MCF 10A (cell line): Measurements from ENCODE around the gene DNM3. TPM values are rescaled to one million over a fixed set of nuclear protein-coding genes. Genes with fewer than 3 reads are reported as not detected.

Experiments
- BruUV-seq: library from RNA; stranded (reverse); fragments of 400-500 nt; replicated peaks from 2 replicates; lab custom pipeline; 2021; lab: Mats Ljungman, UMichigan
- CTCF ChIA-PET: fragments of 300-600 bp; sonication (Branson Sonifier 250); formaldehyde crosslinking; extraction: SDS; loops from one replicate; lab custom pipeline; 2021; ENCODE audit warnings: antibody characterized with exemption, inconsistent platforms; lab: Yijun Ruan, JAX
- POLR2A ChIA-PET: fragments of 300-600, 350-650 bp; sonication (Branson Sonifier 250); formaldehyde crosslinking; extraction: SDS; loops from one replicate; lab custom pipeline; 2020; ENCODE audit warnings: antibody characterized with exemption, inconsistent platforms; lab: Yijun Ruan, JAX
- DNase-seq: peaks from one replicate; pipeline ENCODE4 v3.0.0-alpha.2; 2018; ENCODE audit not compliant: unreplicated experiment
- H3K27ac Mint-ChIP-seq: one replicate; pipeline ENCODE4 v1.8.0; 2022; ENCODE audit warnings: mild to moderate bottlenecking, low read depth, mixed read lengths; ENCODE audit not compliant: unreplicated experiment
- H3K27me3 Mint-ChIP-seq: one replicate; pipeline ENCODE4 v1.8.0; 2022; ENCODE audit warnings: mixed read lengths; ENCODE audit not compliant: insufficient read depth, unreplicated experiment
- H3K36me3 Mint-ChIP-seq: one replicate; pipeline ENCODE4 v1.8.0; 2022; ENCODE audit warnings: mild to moderate bottlenecking, moderate library complexity, mixed read lengths; ENCODE audit not compliant: insufficient read depth, unreplicated experiment
- H3K4me1 Mint-ChIP-seq: one replicate; pipeline ENCODE4 v1.8.0; 2022; ENCODE audit warnings: mixed read lengths; ENCODE audit not compliant: insufficient read depth, unreplicated experiment
- H3K4me3 Mint-ChIP-seq: one replicate; pipeline ENCODE4 v1.8.0; 2022; ENCODE audit warnings: mild to moderate bottlenecking, moderate library complexity, mixed read lengths; ENCODE audit not compliant: unreplicated experiment
- H3K9me3 Mint-ChIP-seq: one replicate; pipeline ENCODE4 v1.8.0; 2022; ENCODE audit warnings: mixed read lengths; ENCODE audit not compliant: unreplicated experiment
- intact Hi-C: fragments of 100-400 bp; cut with micrococcal nuclease; formaldehyde crosslinking; loops from 2 replicates; pipeline ENCODE4 v1.14.1; 2022
- total RNA-seq: library from RNA; stranded (reverse); gene quantifications from 2 replicates; pipeline ENCODE4 v1.2.3, GENCODE V29; 2022
- TF ChIP-seq, protein P1 (sequence below): fragments of 200-600 bp; IDR thresholded peaks from one replicate; pipeline ENCODE4 v1.8.0; 2022; ENCODE audit warnings: antibody characterized with exemption, mild to moderate bottlenecking; ENCODE audit not compliant: unreplicated experiment

Gene DNM3
- total RNA-seq, 1 experiment from 2014 or later: 0.68 TPM

DNA sequence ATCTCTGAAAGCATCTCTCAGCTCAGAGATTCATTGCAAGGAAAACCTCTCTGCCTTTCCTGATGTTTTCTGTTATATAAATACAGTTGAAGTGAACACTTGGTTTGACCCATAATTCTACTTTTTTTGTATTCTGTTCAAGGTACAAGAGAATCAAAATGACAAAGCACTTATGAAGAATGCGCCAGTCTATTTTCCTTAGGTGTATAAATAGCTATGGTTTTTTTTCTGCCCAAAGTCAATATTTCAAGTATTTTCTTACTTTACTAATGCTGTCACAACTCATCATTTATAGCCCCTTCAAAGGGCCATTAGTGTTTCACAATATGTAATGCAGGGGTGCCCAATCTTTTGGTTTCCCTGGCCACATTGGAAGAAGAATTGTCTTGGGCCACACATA, 436.7 kb downstream of the DNM3 start:
- ChIA-PET CTCF (interaction anchor here (1.0 kb wide), 1 partner anchor 117 kb away, joined by 5 read pairs; no protein-coding TSS in a partner anchor), POLR2A (interaction anchor here (0.6 to 1.2 kb wide), 4 partner anchors 9 to 951 kb away, joined by 3 to 5 read pairs (median 3); no protein-coding TSS in a partner anchor)
- no peak overlapping the region for H3K27ac Mint-ChIP-seq
- no TSS peak for BruUV-seq
- H3K27me3 Mint-ChIP-seq: no peaks in the 10 kb centered on the region
- no peak for DNase-seq
- TF ChIP-seq, protein P1, sequence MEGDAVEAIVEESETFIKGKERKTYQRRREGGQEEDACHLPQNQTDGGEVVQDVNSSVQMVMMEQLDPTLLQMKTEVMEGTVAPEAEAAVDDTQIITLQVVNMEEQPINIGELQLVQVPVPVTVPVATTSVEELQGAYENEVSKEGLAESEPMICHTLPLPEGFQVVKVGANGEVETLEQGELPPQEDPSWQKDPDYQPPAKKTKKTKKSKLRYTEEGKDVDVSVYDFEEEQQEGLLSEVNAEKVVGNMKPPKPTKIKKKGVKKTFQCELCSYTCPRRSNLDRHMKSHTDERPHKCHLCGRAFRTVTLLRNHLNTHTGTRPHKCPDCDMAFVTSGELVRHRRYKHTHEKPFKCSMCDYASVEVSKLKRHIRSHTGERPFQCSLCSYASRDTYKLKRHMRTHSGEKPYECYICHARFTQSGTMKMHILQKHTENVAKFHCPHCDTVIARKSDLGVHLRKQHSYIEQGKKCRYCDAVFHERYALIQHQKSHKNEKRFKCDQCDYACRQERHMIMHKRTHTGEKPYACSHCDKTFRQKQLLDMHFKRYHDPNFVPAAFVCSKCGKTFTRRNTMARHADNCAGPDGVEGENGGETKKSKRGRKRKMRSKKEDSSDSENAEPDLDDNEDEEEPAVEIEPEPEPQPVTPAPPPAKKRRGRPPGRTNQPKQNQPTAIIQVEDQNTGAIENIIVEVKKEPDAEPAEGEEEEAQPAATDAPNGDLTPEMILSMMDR: no peak
- intact Hi-C loops: no loop called here
- no peak overlapping the region for H3K4me3 Mint-ChIP-seq
- H3K36me3 Mint-ChIP-seq: no peaks in the 10 kb centered on the region
- peaks cover 19% of the 10 kb centered on the region for H3K4me1 Mint-ChIP-seq
- H3K9me3 Mint-ChIP-seq: no peaks in the 10 kb centered on the region

DNA sequence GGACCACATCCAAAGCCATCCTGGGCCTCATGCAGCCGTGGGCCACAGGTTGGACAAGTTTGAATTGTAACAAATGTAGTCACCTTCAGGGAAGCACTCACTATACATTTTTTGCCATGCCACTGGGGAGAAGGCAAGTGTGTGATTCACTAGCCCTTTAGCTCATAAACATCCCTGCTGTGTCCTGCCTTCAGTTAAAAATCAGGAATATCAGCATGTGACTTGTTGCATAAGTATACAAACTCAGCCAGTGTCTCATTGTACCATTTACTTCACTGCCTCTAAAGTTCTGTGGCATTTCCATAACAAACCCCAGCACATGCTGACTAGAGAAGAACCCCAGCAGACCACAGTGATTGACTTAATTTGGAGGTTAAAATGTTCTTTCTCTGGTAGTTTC, 437.2 kb downstream of the DNM3 start:
- Mint-ChIP-seq H3K4me1 (peaks cover 15% of the 10 kb centered on the region), H3K4me3 (no peak overlapping the region)
- CTCF ChIA-PET: interaction anchor here (1.0 kb wide), 1 partner anchor 116 kb away, joined by 5 read pairs; no protein-coding TSS in a partner anchor

GRCh38 chr1:172279939-172280636, 438.8 kb downstream of the DNM3 start:
- no peak overlapping the region for H3K4me3 Mint-ChIP-seq
- H3K9me3 Mint-ChIP-seq: no peaks in the 10 kb centered on the region
- BruUV-seq: no TSS peak
- intact Hi-C loops: loop anchor here (10.0 kb wide), 1 partner anchor 275 kb away; no protein-coding TSS in a partner anchor
- DNase-seq: peak; percentile 44
- TF ChIP-seq, protein P1: no peak
- no peak overlapping the region for H3K27ac Mint-ChIP-seq
- POLR2A ChIA-PET: interaction anchor here (0.7 kb wide), 1 partner anchor 15 kb away, joined by 3 read pairs; no protein-coding TSS in a partner anchor
- H3K27me3 Mint-ChIP-seq: no peaks in the 10 kb centered on the region
- H3K4me1 Mint-ChIP-seq: peaks cover 6% of the 10 kb centered on the region
- no peaks in the 10 kb centered on the region for H3K36me3 Mint-ChIP-seq
- CTCF ChIA-PET: interaction anchor here (0.7 to 1.6 kb wide), 2 partner anchors 278 to 443 kb away, joined by 3 read pairs; no protein-coding TSS in a partner anchor

More for the DNA sequence above, 437.2 kb downstream of the DNM3 start:
- H3K27ac Mint-ChIP-seq: no peak overlapping the region
- POLR2A ChIA-PET: interaction anchor here (1.2 kb wide), 2 partner anchors 9 to 45 kb away, joined by 3 to 5 read pairs; no protein-coding TSS in a partner anchor
- no peaks in the 10 kb centered on the region for H3K27me3 Mint-ChIP-seq
- DNase-seq: peak; percentile 54
- H3K9me3 Mint-ChIP-seq: no peaks in the 10 kb centered on the region
- TF ChIP-seq, protein P1: no peak
- no peaks in the 10 kb centered on the region for H3K36me3 Mint-ChIP-seq
- no TSS peak for BruUV-seq
- intact Hi-C loops: no loop called here

DNA sequence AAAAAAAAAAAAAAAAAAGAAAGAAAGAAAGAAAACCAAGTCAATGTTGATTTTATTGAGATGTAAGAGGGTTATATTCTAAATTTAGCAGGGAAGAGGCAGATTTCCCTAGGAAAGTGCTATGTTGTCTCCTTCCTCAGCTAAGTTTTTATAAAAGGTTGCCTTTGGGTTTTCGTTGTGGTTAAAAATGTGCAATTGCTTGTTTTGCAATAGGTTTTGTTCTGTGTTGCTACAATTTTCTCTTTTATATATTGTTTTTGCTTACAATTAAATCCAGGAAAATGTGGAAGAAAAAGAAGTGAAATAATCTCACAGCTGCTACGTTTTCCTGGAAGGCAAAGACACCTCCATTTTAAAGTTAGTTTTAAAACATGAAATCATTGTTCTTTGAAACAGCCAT, 442.5 kb downstream of the DNM3 start:
- DNase-seq: no peak
- Mint-ChIP-seq H3K27ac (no peak overlapping the region), H3K27me3 (no peaks in the 10 kb centered on the region), H3K4me3 (no peak overlapping the region), H3K4me1 (peaks cover 32% of the 10 kb centered on the region), H3K36me3 (no peaks in the 10 kb centered on the region), H3K9me3 (no peaks in the 10 kb centered on the region)
- ChIA-PET CTCF (interaction anchor here (0.9 to 1.3 kb wide), 2 partner anchors 111 to 117 kb away, joined by 3 to 4 read pairs; no protein-coding TSS in a partner anchor), POLR2A (interaction anchor here (0.7 kb wide), 1 partner anchor 129 kb away, joined by 3 read pairs; no protein-coding TSS in a partner anchor)
- intact Hi-C loops: loop anchor here (10.0 kb wide), 1 partner anchor 279 kb away; no protein-coding TSS in a partner anchor
- BruUV-seq: no TSS peak
- TF ChIP-seq, protein P1: no peak
